Measurements from ENCODE around the gene BUB1B. TPM values are rescaled to one million over a fixed set of nuclear protein-coding genes. Genes with fewer than 3 reads are reported as not detected.

The BUB1B gene
- total and polyA plus RNA-seq, 9 of the 15 experiments (the other 6 are each of a cell fraction or from before 2014, with no cell fraction given) = 28.7 to 113 (median 82.2) TPM

DNA sequence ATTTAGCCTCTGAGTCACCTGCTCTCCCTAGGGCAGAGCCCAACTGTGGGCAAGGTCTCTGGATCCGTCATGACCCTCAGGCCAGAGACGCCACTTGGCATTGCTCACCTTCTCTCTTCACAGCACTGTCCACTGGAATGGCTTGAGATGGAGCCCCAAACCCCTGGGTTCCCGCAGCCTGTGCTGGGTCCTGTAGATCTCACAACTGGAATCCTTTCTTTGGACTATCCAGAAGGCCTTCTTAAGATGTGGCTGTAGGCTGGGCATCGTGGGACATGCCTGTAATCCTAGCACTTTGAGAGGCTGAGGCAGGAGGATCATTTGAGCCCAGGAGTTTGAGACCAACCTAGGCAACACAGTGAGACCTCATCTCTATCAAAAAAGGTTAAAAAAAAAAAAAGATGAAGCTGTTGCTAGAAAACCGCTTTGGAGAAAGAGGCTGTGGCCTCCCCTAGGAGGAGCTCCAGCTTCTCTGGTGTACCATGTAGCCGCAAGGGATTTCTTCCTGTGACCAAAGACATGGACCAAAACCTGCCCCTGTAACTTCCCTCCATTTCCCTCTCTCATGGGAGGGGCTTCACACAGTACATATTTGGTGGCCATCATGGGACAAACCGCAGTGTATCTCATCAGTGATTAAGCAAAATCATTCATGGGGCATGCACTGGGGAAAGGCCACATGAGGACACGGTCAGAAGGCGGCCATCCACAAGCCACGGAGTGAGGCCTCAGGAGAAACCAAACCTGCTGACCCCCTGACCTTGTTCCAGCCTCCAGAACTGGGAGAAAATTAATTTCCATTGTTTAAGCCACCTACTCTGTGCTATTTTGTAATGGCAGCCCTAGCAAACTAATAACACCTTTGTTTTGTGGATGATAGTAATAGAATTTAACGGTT, 23.3 kb upstream of the BUB1B start (continued):
- TF ChIP-seq ARHGAP35 (IDR thresholded peaks at IDR 0.05; ENCODE audit: partially characterized antibody) = no peak
- TF ChIP-seq, protein P1, sequence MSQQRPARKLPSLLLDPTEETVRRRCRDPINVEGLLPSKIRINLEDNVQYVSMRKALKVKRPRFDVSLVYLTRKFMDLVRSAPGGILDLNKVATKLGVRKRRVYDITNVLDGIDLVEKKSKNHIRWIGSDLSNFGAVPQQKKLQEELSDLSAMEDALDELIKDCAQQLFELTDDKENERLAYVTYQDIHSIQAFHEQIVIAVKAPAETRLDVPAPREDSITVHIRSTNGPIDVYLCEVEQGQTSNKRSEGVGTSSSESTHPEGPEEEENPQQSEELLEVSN (IDR thresholded peaks at IDR 0.05; ENCODE audit: borderline replicate concordance in 1 of 2, extremely low read depth in 1 of 2, insufficient read depth in 1 of 2, insufficient read length in 1 of 2, low read depth in 1 of 2, low read length in 1 of 2, poor library complexity in 1 of 2, severe bottlenecking in 1 of 2) = no peak
- 0 out of 2 replicates have a peak, but pooled peaks have one; percentile 17 for TF ChIP-seq MTA3 (IDR thresholded peaks at IDR 0.05; ENCODE audit: borderline replicate concordance)
- TF ChIP-seq NR2C1 (IDR thresholded peaks at IDR 0.05) = no peak
- TF ChIP-seq NR2C1 (tag; IDR thresholded peaks at IDR 0.05) = peak; percentile 26; the same call in 1 of the 2 replicates
- TF ChIP-seq, protein P2, sequence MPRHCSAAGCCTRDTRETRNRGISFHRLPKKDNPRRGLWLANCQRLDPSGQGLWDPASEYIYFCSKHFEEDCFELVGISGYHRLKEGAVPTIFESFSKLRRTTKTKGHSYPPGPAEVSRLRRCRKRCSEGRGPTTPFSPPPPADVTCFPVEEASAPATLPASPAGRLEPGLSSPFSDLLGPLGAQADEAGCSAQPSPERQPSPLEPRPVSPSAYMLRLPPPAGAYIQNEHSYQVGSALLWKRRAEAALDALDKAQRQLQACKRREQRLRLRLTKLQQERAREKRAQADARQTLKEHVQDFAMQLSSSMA (CRISPR knock-in tag; IDR thresholded peaks at IDR 0.05) = no peak
- TF ChIP-seq, protein P3, sequence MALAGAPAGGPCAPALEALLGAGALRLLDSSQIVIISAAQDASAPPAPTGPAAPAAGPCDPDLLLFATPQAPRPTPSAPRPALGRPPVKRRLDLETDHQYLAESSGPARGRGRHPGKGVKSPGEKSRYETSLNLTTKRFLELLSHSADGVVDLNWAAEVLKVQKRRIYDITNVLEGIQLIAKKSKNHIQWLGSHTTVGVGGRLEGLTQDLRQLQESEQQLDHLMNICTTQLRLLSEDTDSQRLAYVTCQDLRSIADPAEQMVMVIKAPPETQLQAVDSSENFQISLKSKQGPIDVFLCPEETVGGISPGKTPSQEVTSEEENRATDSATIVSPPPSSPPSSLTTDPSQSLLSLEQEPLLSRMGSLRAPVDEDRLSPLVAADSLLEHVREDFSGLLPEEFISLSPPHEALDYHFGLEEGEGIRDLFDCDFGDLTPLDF (CRISPR knock-in tag; IDR thresholded peaks at IDR 0.05) = no peak
- TF ChIP-seq FOSL1 (tag; conservative IDR thresholded peaks at IDR 0.05) = 0 out of 2 replicates have a peak, but pooled peaks have one; percentile 26
- TF ChIP-seq, protein P4, sequence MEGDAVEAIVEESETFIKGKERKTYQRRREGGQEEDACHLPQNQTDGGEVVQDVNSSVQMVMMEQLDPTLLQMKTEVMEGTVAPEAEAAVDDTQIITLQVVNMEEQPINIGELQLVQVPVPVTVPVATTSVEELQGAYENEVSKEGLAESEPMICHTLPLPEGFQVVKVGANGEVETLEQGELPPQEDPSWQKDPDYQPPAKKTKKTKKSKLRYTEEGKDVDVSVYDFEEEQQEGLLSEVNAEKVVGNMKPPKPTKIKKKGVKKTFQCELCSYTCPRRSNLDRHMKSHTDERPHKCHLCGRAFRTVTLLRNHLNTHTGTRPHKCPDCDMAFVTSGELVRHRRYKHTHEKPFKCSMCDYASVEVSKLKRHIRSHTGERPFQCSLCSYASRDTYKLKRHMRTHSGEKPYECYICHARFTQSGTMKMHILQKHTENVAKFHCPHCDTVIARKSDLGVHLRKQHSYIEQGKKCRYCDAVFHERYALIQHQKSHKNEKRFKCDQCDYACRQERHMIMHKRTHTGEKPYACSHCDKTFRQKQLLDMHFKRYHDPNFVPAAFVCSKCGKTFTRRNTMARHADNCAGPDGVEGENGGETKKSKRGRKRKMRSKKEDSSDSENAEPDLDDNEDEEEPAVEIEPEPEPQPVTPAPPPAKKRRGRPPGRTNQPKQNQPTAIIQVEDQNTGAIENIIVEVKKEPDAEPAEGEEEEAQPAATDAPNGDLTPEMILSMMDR (IDR thresholded peaks at IDR 0.05 in 2 of 3, conservative IDR thresholded peaks at IDR 0.05 in 1 of 3; ENCODE audit: insufficient read depth in 2 of 3, low read depth in 1 of 3, low read length in 3 of 3) = peak in 2 of 3 experiments; percentile 39 to 46; a peak in 5 of 6 replicates
- TF ChIP-seq ZKSCAN1 (IDR thresholded peaks at IDR 0.05; ENCODE audit: low read depth, low read length) = peak; percentile 33; the same call in 1 of the 2 replicates
- TF ChIP-seq CTBP1 (IDR thresholded peaks at IDR 0.05; ENCODE audit: borderline replicate concordance) = 0 out of 2 replicates have a peak, but pooled peaks have one; percentile 18

Data from K562 (cell line).